Hepatocyte (in vitro differentiated cells): Measurements from ENCODE around the gene LPP.

ENCODE experiments used
- EZH2 ChIP-seq: fragments of 200-600 bp; sonication (generic); IDR thresholded peaks from 2 replicates; pipeline ENCODE4 v1.6.1; 2016; ENCODE audit warnings: antibody characterized with exemption, mild to moderate bottlenecking, borderline replicate concordance
- EZH2phosphoT487 ChIP-seq: fragments of 200-600 bp; sonication (generic); IDR thresholded peaks from one replicate; pipeline ENCODE4 v1.6.1; 2018; ENCODE audit warnings: antibody characterized with exemption, mild to moderate bottlenecking, low read depth, moderate library complexity; ENCODE audit not compliant: unreplicated experiment, severe bottlenecking
- TF ChIP-seq, protein P1 (sequence below): fragments of 200-600 bp; sonication (generic); IDR thresholded peaks from 2 replicates; pipeline ENCODE4 v1.5.1; 2016; ENCODE audit warnings: antibody characterized with exemption, mild to moderate bottlenecking; ENCODE audit not compliant: poor library complexity

DNA sequence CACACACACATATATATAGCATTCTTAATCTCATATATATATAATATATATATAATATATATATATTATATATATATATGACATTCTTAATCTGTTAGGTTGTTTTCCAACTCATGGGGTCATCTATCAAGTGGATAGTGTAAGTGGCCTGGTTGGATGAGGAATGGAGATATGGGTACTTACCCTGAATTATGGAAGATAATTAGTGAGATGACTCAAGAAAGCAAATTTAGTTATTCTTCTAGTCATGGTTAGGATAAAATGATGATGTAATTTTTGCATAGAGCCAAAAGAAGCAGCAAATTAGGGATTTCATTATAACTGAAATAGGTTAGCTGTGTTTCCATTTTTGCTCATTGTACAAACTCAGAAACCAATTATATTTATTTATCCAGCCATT, 448.2 kb downstream of the LPP start:
- TF ChIP-seq, protein P1, sequence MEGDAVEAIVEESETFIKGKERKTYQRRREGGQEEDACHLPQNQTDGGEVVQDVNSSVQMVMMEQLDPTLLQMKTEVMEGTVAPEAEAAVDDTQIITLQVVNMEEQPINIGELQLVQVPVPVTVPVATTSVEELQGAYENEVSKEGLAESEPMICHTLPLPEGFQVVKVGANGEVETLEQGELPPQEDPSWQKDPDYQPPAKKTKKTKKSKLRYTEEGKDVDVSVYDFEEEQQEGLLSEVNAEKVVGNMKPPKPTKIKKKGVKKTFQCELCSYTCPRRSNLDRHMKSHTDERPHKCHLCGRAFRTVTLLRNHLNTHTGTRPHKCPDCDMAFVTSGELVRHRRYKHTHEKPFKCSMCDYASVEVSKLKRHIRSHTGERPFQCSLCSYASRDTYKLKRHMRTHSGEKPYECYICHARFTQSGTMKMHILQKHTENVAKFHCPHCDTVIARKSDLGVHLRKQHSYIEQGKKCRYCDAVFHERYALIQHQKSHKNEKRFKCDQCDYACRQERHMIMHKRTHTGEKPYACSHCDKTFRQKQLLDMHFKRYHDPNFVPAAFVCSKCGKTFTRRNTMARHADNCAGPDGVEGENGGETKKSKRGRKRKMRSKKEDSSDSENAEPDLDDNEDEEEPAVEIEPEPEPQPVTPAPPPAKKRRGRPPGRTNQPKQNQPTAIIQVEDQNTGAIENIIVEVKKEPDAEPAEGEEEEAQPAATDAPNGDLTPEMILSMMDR = no peak
- no peak for TF ChIP-seq EZH2phosphoT487
- TF ChIP-seq EZH2 = no peak
